ENCODE results near the gene KDF1. TPM values are rescaled to one million over a fixed set of nuclear protein-coding genes. Genes with fewer than 3 reads are reported as not detected.

KDF1 gene
- total RNA-seq, 1 donor from 2014 or later = 7.4 TPM

DNA sequence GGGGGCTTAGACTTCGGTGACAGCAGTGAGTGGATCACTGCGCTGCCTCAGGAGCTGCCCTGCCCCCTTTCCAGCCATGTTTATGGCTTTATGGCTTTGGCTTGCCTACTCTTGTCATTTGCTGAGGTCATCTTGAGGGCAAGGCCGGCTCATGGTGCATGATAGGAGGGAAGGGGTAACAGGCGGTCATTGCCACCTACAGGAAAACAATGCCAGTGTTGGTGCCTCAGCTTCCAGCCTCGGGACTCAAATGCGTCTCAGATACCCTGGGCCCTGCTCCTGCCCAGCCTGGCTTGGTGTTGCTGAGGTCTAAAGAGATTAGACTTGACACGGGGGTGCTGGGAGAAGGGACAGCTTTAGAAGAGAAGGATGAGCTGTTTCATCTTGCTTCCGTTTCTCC lies 14.5 kb downstream of the KDF1 start:
- H3K4me3 ChIP-seq = no peak overlapping the region
- no peak overlapping the region for H3K27ac ChIP-seq
- H3K9me3 ChIP-seq = no peaks in the 10 kb centered on the region
- H3K36me3 ChIP-seq = peaks cover 0 to 59% of the 10 kb centered on the region in 2 donors
- no peak for TF ChIP-seq POLR2A (IDR thresholded peaks at IDR 0.05)
- TF ChIP-seq, protein P1, sequence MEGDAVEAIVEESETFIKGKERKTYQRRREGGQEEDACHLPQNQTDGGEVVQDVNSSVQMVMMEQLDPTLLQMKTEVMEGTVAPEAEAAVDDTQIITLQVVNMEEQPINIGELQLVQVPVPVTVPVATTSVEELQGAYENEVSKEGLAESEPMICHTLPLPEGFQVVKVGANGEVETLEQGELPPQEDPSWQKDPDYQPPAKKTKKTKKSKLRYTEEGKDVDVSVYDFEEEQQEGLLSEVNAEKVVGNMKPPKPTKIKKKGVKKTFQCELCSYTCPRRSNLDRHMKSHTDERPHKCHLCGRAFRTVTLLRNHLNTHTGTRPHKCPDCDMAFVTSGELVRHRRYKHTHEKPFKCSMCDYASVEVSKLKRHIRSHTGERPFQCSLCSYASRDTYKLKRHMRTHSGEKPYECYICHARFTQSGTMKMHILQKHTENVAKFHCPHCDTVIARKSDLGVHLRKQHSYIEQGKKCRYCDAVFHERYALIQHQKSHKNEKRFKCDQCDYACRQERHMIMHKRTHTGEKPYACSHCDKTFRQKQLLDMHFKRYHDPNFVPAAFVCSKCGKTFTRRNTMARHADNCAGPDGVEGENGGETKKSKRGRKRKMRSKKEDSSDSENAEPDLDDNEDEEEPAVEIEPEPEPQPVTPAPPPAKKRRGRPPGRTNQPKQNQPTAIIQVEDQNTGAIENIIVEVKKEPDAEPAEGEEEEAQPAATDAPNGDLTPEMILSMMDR (IDR thresholded peaks at IDR 0.05) = no peak
- TF ChIP-seq POLR2AphosphoS5 (IDR thresholded peaks at IDR 0.05; ENCODE audit: insufficient read depth in 1 of 2, low read depth in 1 of 2) = no peak
- no peaks in the 10 kb centered on the region for H3K27me3 ChIP-seq
- no peak for DNase-seq (ENCODE audit: extremely low spot score in 2 of 2)
- intact Hi-C loops (cut with DNase I) = no loop called here
- peaks cover 7% of the 10 kb centered on the region for H3K4me1 ChIP-seq

GRCh38 chr1:26945138-26945537 lies 15.1 kb downstream of the KDF1 start:
- H3K36me3 ChIP-seq = peaks cover 0 to 59% of the 10 kb centered on the region in 2 donors

DNA sequence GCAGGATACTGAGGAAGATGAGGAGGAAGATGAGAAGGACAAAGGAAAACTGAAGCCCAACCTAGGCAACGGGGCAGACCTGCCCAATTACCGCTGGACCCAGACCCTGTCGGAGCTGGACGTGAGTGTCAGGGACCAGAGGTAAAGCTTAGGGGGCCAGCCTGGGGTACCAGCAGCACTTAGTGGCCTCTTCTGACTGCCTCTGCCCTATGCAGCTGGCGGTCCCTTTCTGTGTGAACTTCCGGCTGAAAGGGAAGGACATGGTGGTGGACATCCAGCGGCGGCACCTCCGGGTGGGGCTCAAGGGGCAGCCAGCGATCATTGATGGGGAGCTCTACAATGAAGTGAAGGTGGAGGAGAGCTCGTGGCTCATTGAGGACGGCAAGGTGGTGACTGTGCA lies 17.6 kb downstream of the KDF1 start:
- intact Hi-C loops (cut with DNase I) = no loop called here

More at GRCh38 chr1:26945138-26945537, 15.1 kb downstream of the KDF1 start:
- Histone ChIP-seq H3K4me1 (peaks cover 5% of the 10 kb centered on the region), H3K9me3 (no peaks in the 10 kb centered on the region), H3K4me3 (no peak overlapping the region), H3K27me3 (no peaks in the 10 kb centered on the region), H3K27ac (no peak overlapping the region)
- TF ChIP-seq, protein P1 (IDR thresholded peaks at IDR 0.05) = no peak
- TF ChIP-seq POLR2A (IDR thresholded peaks at IDR 0.05) (no peak), POLR2AphosphoS5 (IDR thresholded peaks at IDR 0.05; ENCODE audit: insufficient read depth in 1 of 2, low read depth in 1 of 2) (no peak)
- intact Hi-C loops (cut with DNase I) = no loop called here
- DNase-seq (ENCODE audit: extremely low spot score in 2 of 2) = no peak

GRCh38 chr1:26941311-26941710 lies 19.0 kb downstream of the KDF1 start:
- no peak for DNase-seq (ENCODE audit: extremely low spot score in 2 of 2)
- Histone ChIP-seq H3K27ac (no peak overlapping the region), H3K36me3 (peaks cover 0 to 60% of the 10 kb centered on the region in 2 donors), H3K27me3 (no peaks in the 10 kb centered on the region), H3K9me3 (no peaks in the 10 kb centered on the region), H3K4me3 (no peak overlapping the region), H3K4me1 (no peaks in the 10 kb centered on the region)
- TF ChIP-seq POLR2A (IDR thresholded peaks at IDR 0.05) = no peak
- TF ChIP-seq, protein P1 (IDR thresholded peaks at IDR 0.05) = no peak
- TF ChIP-seq POLR2AphosphoS5 (IDR thresholded peaks at IDR 0.05; ENCODE audit: insufficient read depth in 1 of 2, low read depth in 1 of 2) = no peak
- intact Hi-C loops (cut with DNase I) = no loop called here

More for the DNA sequence above, 17.6 kb downstream of the KDF1 start:
- Histone ChIP-seq H3K4me1 (no peaks in the 10 kb centered on the region), H3K4me3 (no peak overlapping the region), H3K27ac (no peak overlapping the region), H3K9me3 (no peaks in the 10 kb centered on the region), H3K27me3 (no peaks in the 10 kb centered on the region), H3K36me3 (peaks cover 0 to 59% of the 10 kb centered on the region in 2 donors)
- no peak for DNase-seq (ENCODE audit: extremely low spot score in 2 of 2)
- TF ChIP-seq POLR2AphosphoS5 (IDR thresholded peaks at IDR 0.05; ENCODE audit: insufficient read depth in 1 of 2, low read depth in 1 of 2) (no peak), POLR2A (IDR thresholded peaks at IDR 0.05) (no peak)
- TF ChIP-seq, protein P1 (IDR thresholded peaks at IDR 0.05) = no peak

DNA sequence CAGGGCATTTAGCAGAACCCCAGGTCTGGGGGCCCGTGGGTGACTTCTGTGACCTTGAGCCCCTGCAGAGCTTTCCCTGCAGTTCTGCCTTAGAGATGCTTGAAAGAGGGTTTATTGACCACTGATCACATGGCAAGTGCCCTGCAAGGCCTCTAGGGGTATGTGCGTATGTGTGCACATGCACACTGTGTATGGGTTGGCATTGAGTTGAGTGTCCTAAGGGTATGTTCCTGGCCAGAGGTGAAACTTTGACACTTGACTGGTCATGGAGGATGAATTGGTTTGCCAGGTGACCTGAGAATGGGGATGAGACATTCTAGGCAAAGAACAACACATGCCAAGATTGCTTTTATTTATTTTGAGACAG lies 21.6 kb downstream of the KDF1 start:
- H3K27me3 ChIP-seq = no peaks in the 10 kb centered on the region
- H3K27ac ChIP-seq = no peak overlapping the region
- intact Hi-C loops (cut with DNase I) = no loop called here
- TF ChIP-seq, protein P1 (IDR thresholded peaks at IDR 0.05) = no peak
- TF ChIP-seq POLR2AphosphoS5 (IDR thresholded peaks at IDR 0.05; ENCODE audit: insufficient read depth in 1 of 2, low read depth in 1 of 2) (no peak), POLR2A (IDR thresholded peaks at IDR 0.05) (no peak)
- no peaks in the 10 kb centered on the region for H3K9me3 ChIP-seq
- no peaks in the 10 kb centered on the region for H3K4me1 ChIP-seq
- no peak for DNase-seq (ENCODE audit: extremely low spot score in 2 of 2)
- H3K4me3 ChIP-seq = no peak overlapping the region
- peaks cover 0 to 47% of the 10 kb centered on the region in 2 donors for H3K36me3 ChIP-seq

Data from vagina (tissue), 2 donors.